Parathyroid adenoma (tissue), 2 donors: Measurements from ENCODE around the gene GABARAPL2.

ENCODE experiments used
- H2AFZ ChIP-seq: fragments of 300-600 bp; sonication (generic); one replicate; pipeline ENCODE4 v1.7.0; 2017; ENCODE audit warnings: antibody characterized with exemption, mild to moderate bottlenecking
- H3K27ac ChIP-seq: fragments of 300-600 bp; sonication (generic); one replicate; pipeline ENCODE4 v1.7.0; 2017
- H3K27me3 ChIP-seq: fragments of 300-600 bp; sonication (generic); one replicate; pipeline ENCODE4 v1.7.0; 2017; ENCODE audit warnings: low read length; ENCODE audit not compliant: control insufficient read depth, insufficient read depth
- H3K36me3 ChIP-seq: fragments of 300-600 bp; sonication (generic); one replicate; pipeline ENCODE4 v1.7.0; 2017; ENCODE audit warnings: low read length; ENCODE audit not compliant: control insufficient read depth, insufficient read depth
- H3K4me1 ChIP-seq: fragments of 300-600 bp; sonication (generic); one replicate; pipeline ENCODE4 v1.7.0; 2017; ENCODE audit warnings: control low read depth
- H3K4me2 ChIP-seq: fragments of 300-600 bp; sonication (generic); one replicate; pipeline ENCODE4 v1.7.0; 2017; ENCODE audit warnings: low read length
- H3K4me3 ChIP-seq: fragments of 300-600 bp; sonication (generic); one replicate; pipeline ENCODE4 v1.7.0; 2017; ENCODE audit warnings: low read depth, low read length
- H3K79me2 ChIP-seq: fragments of 300-600 bp; sonication (generic); one replicate; pipeline ENCODE4 v1.7.0; 2017; ENCODE audit warnings: control low read depth
- H3K9ac ChIP-seq: fragments of 300-600 bp; sonication (generic); one replicate; pipeline ENCODE4 v1.7.0; 2017; ENCODE audit warnings: mild to moderate bottlenecking
- H3K9me3 ChIP-seq: fragments of 300-600 bp; sonication (generic); one replicate; pipeline ENCODE4 v1.7.0; 2017; ENCODE audit warnings: low read length; ENCODE audit not compliant: control insufficient read depth
- CTCF ChIP-seq: fragments of 300-600 bp; sonication (generic); IDR thresholded peaks from one replicate; pipeline ENCODE4 v1.7.0; 2017; ENCODE audit warnings: antibody characterized with exemption, mild to moderate bottlenecking
- donor health status: primary hyperparathyroidism.

The GABARAPL2 gene

DNA sequence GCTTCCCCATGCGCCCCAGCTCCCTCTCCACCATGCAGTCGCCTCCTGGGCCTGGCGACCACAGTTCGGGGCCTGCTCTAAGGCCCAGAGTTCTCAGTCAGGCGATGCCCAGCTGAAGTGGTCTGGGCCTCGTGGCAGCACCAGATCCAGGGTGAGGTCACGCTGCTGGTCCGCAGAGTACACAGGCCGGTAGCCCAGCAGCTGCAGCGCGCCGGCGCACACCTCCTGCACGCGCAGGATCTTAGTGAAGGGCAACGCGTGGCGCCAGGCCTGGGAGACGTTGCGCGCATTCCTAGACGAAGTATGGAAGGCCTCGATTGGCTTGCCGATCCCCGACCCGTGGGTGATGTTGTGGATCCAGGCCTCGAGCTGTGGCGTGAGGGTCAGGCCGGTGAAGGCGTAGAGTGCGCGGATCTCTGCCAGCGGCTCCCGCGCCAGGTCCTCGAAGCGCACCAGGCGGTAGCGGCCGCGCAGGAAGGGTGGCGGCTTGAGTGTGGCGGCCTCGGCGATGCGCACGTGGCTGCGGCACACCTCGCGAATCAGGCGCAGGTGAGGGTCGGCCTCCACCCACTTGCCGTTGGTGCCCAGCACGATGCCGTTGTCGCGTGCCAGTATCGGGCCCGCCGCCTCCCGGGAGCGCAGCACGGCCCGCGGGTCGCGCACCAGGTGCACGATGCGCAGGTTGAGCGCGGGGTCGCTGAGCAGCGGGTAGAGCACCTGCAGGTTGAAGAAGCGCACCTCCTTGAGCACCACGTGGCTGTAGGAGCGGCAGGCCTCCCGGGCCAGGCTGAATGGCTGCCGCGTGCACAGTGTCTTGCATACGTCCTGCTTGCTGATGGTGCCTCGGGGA is 36.9 kb upstream of the GABARAPL2 start:
- no peaks in the 10 kb centered on the region for H3K4me1 ChIP-seq
- TF ChIP-seq CTCF, result no peak
- H3K4me2 ChIP-seq, result no peak overlapping the region
- no peaks in the 10 kb centered on the region for H3K27me3 ChIP-seq
- no peaks in the 10 kb centered on the region for H3K79me2 ChIP-seq
- H3K27ac ChIP-seq, result no peak overlapping the region
- no peak overlapping the region for H3K4me3 ChIP-seq
- H2AFZ ChIP-seq, result no peak overlapping the region
- no peaks in the 10 kb centered on the region for H3K9me3 ChIP-seq
- no peaks in the 10 kb centered on the region for H3K36me3 ChIP-seq
- H3K9ac ChIP-seq, result no peak overlapping the region

DNA sequence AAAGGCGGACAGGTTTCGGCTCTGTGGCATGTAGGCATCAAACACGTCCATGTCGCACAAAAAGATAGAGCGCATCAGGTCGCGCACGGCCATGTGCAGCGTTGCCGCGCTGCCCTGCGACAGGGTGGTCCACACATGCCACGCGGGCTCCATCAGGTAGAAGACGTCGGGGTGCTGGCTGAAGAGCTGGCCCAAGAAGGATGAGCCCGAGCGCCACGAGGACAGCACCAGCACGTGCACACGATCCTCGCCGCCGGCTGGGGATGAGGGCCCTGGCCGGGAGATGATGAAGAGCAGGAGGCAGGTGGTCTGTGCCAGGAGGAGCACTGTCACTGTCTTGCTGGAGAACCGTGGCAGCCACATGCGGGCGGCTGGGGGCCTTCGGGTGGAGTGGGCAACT is 36.2 kb upstream of the GABARAPL2 start:
- Histone ChIP-seq H3K27ac (no peak overlapping the region), H2AFZ (no peak overlapping the region), H3K4me1 (no peaks in the 10 kb centered on the region), H3K4me2 (no peak overlapping the region), H3K27me3 (no peaks in the 10 kb centered on the region), H3K9ac (no peak overlapping the region), H3K9me3 (no peaks in the 10 kb centered on the region), H3K79me2 (no peaks in the 10 kb centered on the region), H3K36me3 (no peaks in the 10 kb centered on the region), H3K4me3 (no peak overlapping the region)
- TF ChIP-seq CTCF, result no peak

GRCh38 chr16:75532142-75532765 is 33.9 kb upstream of the GABARAPL2 start:
- TF ChIP-seq CTCF, result no peak
- H3K4me2 ChIP-seq, result no peak overlapping the region
- no peak overlapping the region for H2AFZ ChIP-seq
- no peaks in the 10 kb centered on the region for H3K36me3 ChIP-seq
- no peaks in the 10 kb centered on the region for H3K79me2 ChIP-seq
- H3K9ac ChIP-seq, result no peak overlapping the region
- no peak overlapping the region for H3K27ac ChIP-seq
- H3K27me3 ChIP-seq, result no peaks in the 10 kb centered on the region
- H3K4me3 ChIP-seq, result no peak overlapping the region
- H3K4me1 ChIP-seq, result no peaks in the 10 kb centered on the region
- no peaks in the 10 kb centered on the region for H3K9me3 ChIP-seq

- Histone ChIP-seq H3K9me3 (no peaks in the 10 kb centered on the region), H3K36me3 (no peaks in the 10 kb centered on the region), H3K27ac (no peak overlapping the region), H3K9ac (no peak overlapping the region), H3K4me2 (no peak overlapping the region), H3K4me1 (no peaks in the 10 kb centered on the region), H3K27me3 (no peaks in the 10 kb centered on the region), H3K4me3 (no peak overlapping the region), H3K79me2 (no peaks in the 10 kb centered on the region), H2AFZ (no peak overlapping the region)
- TF ChIP-seq CTCF, result no peak
These were observed 33.4 kb upstream of the GABARAPL2 start for GRCh38 chr16:75532791-75533190.
